Thymus (tissue), 11 donors: ENCODE data around the gene GPRC5C. TPM values are rescaled to one million over a fixed set of nuclear protein-coding genes. Genes with fewer than 3 reads are reported as not detected.
A peak's percentile ranks its signal among the peaks of the same experiment; 100 is the strongest.
"Not testable (repeated sequence)": the region's sequence is repeated elsewhere in the genome, so short reads cannot be mapped to it uniquely, and the experiment has no call there.

Experiments used
- DNase-seq, 9 donors: peaks; one replicate each; pipeline ENCODE4 v3.0.0-alpha.2; 2013; ENCODE audit warnings: low spot score in 9 of 9, low read depth in 6 of 9, missing footprints in 1 of 9
- H3K27ac ChIP-seq, 2 donors: one replicate each; pipeline ENCODE4 v1.5.1; 2013; ENCODE audit warnings: control low read depth in 1 of 2, low read depth in 1 of 2, low read length in 1 of 2, mild to moderate bottlenecking in 1 of 2, moderate library complexity in 1 of 2
- H3K27me3 ChIP-seq, 2 donors: one replicate each; pipeline ENCODE4 v1.5.1; 2013; ENCODE audit warnings: low read length in 1 of 2; ENCODE audit not compliant: control insufficient read depth in 2 of 2, insufficient read depth in 1 of 2
- H3K36me3 ChIP-seq, 2 donors: one replicate each; pipeline ENCODE4 v1.5.1; 2013; ENCODE audit warnings: low read length in 1 of 2, mild to moderate bottlenecking in 1 of 2, moderate library complexity in 1 of 2; ENCODE audit not compliant: control insufficient read depth in 2 of 2, insufficient read depth in 2 of 2
- H3K4me1 ChIP-seq, 2 donors: one replicate each; pipeline ENCODE4 v1.5.1; 2013; ENCODE audit warnings: low read length in 2 of 2; ENCODE audit not compliant: control insufficient read depth in 2 of 2, insufficient read depth in 2 of 2
- H3K4me3 ChIP-seq, 2 donors: one replicate each; pipeline ENCODE4 v1.5.1; 2013; ENCODE audit warnings: low read length in 2 of 2, control low read depth in 1 of 2, mild to moderate bottlenecking in 1 of 2
- H3K9me3 ChIP-seq, 2 donors: one replicate each; pipeline ENCODE4 v1.5.1; 2013; ENCODE audit warnings: low read length in 1 of 2, mild to moderate bottlenecking in 1 of 2; ENCODE audit not compliant: control insufficient read depth in 2 of 2, insufficient read depth in 1 of 2
- WGBS: extraction: QIAGEN DNeasy Blood & Tissue Kit; methylation state at CpG from one replicate; pipeline ENCODE4 v1.1.7; 2013; 5-methylcytosine and 5-hydroxymethylcytosine counted together
- polyA plus RNA-seq: library from polyadenylated mRNA; stranded (reverse); fragments of 200-250 nt; gene quantifications from one replicate; pipeline ENCODE4 v1.2.3, GENCODE V29; 2013
- total RNA-seq: library from RNA; stranded (reverse); fragments of 120-200 nt; gene quantifications from one replicate; pipeline ENCODE4 v1.2.4, GENCODE V29; 2013
- donor health status: healthy.

GPRC5C gene
- total and polyA plus RNA-seq, 2 donors, result 11.5 to 14.3 TPM

DNA sequence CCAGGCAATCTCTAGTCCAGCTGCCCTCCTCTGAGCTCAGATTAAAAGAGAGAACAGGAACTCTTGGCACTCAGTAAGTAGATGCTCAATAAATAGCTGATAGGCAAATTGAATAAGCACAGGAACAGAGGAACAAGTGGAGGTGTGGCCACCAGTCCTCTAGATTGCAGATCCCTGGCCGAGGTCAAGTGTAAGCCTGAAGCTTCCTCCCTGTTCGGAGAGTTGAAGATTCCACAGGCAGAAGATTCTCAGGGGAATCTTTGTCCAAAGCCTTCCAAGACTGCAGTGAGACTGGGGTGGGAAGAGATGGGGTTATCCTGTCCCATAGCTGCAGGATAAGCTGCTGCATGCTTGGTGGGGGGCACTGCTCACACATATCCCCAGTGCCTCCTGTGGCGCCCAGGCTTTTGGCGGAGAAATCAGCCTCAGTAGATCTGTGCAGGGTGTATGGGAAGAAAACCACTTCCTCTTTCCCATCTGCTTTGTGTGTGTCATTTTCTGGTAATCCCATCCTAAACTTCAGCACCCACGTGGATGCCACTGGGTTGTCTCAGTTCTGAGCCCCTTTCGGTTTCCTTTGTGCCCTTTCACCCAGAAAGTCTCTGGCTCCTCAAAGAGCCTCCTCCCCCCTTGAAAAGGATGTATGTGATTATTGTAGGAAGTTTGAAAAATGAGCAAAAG lies 46.7 kb downstream of the GPRC5C start:
- H3K27ac ChIP-seq, result peak overlapping the region; percentile 75 to 85

DNA sequence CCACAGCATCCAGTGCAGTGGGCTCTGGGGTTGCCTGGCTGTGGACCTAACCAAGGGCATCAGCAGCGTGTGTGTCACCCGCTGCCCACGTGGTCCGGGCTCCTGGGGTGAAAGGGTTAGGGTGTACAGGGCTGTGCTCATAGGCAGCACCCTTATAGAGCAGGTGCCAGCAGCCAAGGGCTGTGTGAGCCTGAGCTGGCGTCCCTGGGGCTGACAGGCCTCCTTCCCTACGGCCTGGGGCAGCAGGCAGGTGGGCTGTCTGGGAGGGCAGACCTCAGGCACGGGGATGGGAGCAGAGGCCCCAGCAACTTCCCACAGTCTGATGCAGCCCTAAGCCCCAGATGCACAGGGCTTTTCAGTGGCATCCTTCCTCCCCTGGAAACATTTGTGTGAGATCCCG lies 48.4 kb downstream of the GPRC5C start:
- no peak overlapping the region for H3K4me3 ChIP-seq
- peak overlapping the region in 1 of 2 donors; percentile 4 for H3K27ac ChIP-seq
- no peak for DNase-seq
- peaks cover 9 to 28% of the 10 kb centered on the region in 2 donors for H3K36me3 ChIP-seq
- 59% methylated on average over 8 of the region's 8 CpGs for WGBS
- peaks cover 3 to 21% of the 10 kb centered on the region in 2 donors for H3K9me3 ChIP-seq
- H3K27me3 ChIP-seq, result no peaks in the 10 kb centered on the region
- peaks cover 29 to 50% of the 10 kb centered on the region in 2 donors for H3K4me1 ChIP-seq

More for the DNA sequence above, 46.7 kb downstream of the GPRC5C start:
- no peaks in the 10 kb centered on the region for H3K27me3 ChIP-seq
- peak in 5 of 9 donors; percentile 73 to 87 (median 78) for DNase-seq
- H3K4me1 ChIP-seq, result peaks cover 41 to 51% of the 10 kb centered on the region in 2 donors
- WGBS, result 10% methylated on average over 6 of the region's 6 CpGs
- H3K36me3 ChIP-seq, result peaks cover 10 to 38% of the 10 kb centered on the region in 2 donors
- H3K9me3 ChIP-seq, result peaks cover 3 to 34% of the 10 kb centered on the region in 2 donors
- no peak overlapping the region for H3K4me3 ChIP-seq

- no peaks in the 10 kb centered on the region for H3K27me3 ChIP-seq
- peaks cover 10 to 18% of the 10 kb centered on the region in 2 donors for H3K36me3 ChIP-seq
- no peak for DNase-seq
- H3K4me1 ChIP-seq, result peaks cover 29 to 50% of the 10 kb centered on the region in 2 donors
- H3K4me3 ChIP-seq, result no peak overlapping the region
- H3K9me3 ChIP-seq, result peaks cover 0 to 8% of the 10 kb centered on the region in 2 donors
- H3K27ac ChIP-seq, result no peak overlapping the region
- whole genome bisulfite sequencing, result 97% methylated on average over 7 of the region's 7 CpGs
Observed at GRCh38 chr17:74481621-74482020, 49.7 kb downstream of the GPRC5C start.

DNA sequence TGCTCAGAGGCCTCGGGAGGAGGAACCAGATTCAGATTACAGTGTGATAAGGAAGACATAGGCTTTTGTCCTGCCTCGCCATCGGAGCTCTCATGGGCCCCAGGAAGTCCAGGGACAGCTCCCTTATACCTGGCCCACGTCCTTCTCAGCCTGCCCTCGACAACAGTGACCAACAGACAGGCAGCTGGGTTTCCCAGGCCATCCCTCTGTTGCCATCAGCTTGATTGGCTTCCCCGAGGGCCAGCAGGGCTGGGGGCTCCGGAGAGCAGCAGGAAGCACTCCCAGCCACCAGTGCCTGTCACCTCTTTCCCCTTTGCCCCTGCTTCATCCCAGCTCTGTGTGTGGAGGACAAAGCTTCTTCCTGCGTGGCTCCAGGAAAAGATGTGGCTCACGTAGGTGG lies 52.2 kb downstream of the GPRC5C start:
- peaks cover 10 to 13% of the 10 kb centered on the region in 2 donors for H3K36me3 ChIP-seq
- 94% methylated on average over 9 of the region's 9 CpGs for WGBS
- no peak for DNase-seq

DNA sequence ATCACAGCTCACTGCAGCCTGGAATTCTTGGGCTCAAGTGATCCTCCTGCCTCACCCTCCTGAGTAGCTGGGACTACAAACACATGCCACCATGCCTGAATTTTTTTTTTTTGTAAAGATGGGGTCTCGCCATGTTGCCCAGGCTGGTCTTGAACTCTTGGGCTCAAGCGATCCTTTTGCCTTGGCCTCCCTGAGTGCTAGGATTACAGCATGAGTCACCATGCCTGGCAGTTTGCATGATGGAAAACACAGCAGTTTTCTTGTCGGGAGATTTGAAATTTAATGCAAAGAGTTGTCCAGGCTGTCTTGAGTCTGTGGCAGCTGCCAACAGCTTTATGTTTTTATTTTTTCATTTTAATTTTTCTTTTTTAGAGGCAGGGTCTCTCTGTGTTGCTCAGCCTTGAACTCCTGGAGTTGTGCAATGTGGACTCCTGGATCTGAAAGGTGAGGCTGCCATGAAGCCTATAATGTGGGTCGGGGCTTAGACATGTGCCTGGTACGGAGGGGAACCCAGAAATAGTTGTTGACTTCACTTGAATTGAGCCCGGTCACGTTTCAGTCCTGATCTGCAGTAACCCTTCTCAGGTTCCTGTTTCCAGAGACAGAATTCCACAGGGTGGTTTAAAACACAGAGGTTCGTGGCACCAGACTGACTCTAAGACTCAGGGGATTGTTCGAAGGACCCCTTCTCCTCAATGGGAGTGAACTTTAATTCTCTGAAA lies 53.3 kb downstream of the GPRC5C start:
- H3K4me3 ChIP-seq, result no peak overlapping the region
- H3K36me3 ChIP-seq, result peaks cover 8 to 10% of the 10 kb centered on the region in 2 donors
- 95% methylated on average over 9 of the region's 9 CpGs for WGBS
- H3K9me3 ChIP-seq, result peaks cover 0 to 3% of the 10 kb centered on the region in 2 donors
- H3K4me1 ChIP-seq, result peaks cover 2 to 17% of the 10 kb centered on the region in 2 donors
- no peaks in the 10 kb centered on the region for H3K27me3 ChIP-seq
- no peak overlapping the region for H3K27ac ChIP-seq
- DNase-seq, result no peak

More for the DNA sequence above, 52.2 kb downstream of the GPRC5C start:
- H3K4me1 ChIP-seq, result peaks cover 12 to 29% of the 10 kb centered on the region in 2 donors
- no peak overlapping the region for H3K27ac ChIP-seq
- H3K9me3 ChIP-seq, result peaks cover 0 to 5% of the 10 kb centered on the region in 2 donors
- no peak overlapping the region for H3K4me3 ChIP-seq
- no peaks in the 10 kb centered on the region for H3K27me3 ChIP-seq

DNA sequence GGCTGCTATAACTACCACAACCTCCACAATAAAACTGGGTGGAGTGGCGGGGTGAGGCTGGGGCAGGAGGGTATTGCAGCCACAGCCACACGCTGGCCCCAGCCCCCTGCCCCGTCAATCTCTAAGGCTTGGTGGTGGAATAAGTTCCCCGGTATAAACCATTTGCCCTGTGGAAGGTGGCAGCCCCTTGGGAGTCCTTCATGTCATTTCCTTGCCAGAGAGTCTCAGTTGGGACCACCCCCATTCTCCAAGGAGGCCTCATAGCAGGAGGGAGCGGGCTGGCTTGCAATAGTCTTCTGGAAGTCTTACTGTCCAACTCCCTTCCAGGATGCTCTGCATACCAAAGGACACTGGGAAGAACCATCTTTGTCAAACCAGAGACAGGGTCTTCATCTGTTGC lies 54.0 kb downstream of the GPRC5C start:
- H3K36me3 ChIP-seq, result peaks cover 7 to 10% of the 10 kb centered on the region in 2 donors
- no peak overlapping the region for H3K4me3 ChIP-seq
- peaks cover 0 to 12% of the 10 kb centered on the region in 2 donors for H3K4me1 ChIP-seq
- WGBS, result 98% methylated on average over 5 of the region's 5 CpGs
- no peaks in the 10 kb centered on the region for H3K27me3 ChIP-seq
- DNase-seq, result no peak
- peaks cover 0 to 3% of the 10 kb centered on the region in 2 donors for H3K9me3 ChIP-seq
- no peak overlapping the region for H3K27ac ChIP-seq

DNA sequence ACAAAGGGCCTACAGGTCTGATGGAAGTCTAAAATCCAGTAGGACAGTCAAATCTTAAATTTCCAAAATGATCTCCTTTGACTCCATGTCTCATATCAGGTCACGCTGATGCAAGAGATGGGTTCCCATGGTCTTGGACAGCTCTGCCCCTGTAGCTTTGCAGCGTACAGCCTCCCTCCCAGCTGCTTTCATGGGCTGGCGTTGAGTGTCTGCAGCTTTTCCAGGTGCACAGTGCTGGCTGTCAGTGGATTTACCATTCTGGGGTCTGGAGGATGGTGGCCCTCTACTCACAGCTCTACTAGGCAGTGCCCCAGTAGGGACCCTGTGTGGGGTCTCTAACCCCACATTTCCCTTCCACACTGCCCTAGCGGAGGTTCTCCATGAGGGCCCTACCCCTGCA lies 56.4 kb downstream of the GPRC5C start:
- H3K9me3 ChIP-seq, H3K4me3 ChIP-seq, DNase-seq, H3K27ac ChIP-seq, H3K27me3 ChIP-seq: not testable (repeated sequence)
- H3K36me3 ChIP-seq, result peaks cover 0 to 10% of the 10 kb centered on the region in 2 donors
- peaks cover 0 to 15% of the 10 kb centered on the region in 2 donors for H3K4me1 ChIP-seq
- WGBS, result 96% methylated on average over 4 of the region's 4 CpGs

- no peaks in the 10 kb centered on the region for H3K27me3 ChIP-seq
- DNase-seq, result no peak
- peaks cover 0 to 3% of the 10 kb centered on the region in 2 donors for H3K9me3 ChIP-seq
- H3K36me3 ChIP-seq, result peaks cover 0 to 4% of the 10 kb centered on the region in 2 donors
- no peak overlapping the region for H3K27ac ChIP-seq
- WGBS, result 96% methylated on average over 9 of the region's 9 CpGs
- peaks cover 0 to 2% of the 10 kb centered on the region in 2 donors for H3K4me1 ChIP-seq
- H3K4me3 ChIP-seq, result no peak overlapping the region
Observed at GRCh38 chr17:74490716-74491115, 58.8 kb downstream of the GPRC5C start.

- DNase-seq, result no peak
- H3K4me1 ChIP-seq, result peaks cover 0 to 4% of the 10 kb centered on the region in 2 donors
- WGBS, result 94% methylated on average over 7 of the region's 7 CpGs
- no peak overlapping the region for H3K27ac ChIP-seq
- H3K27me3 ChIP-seq, result no peaks in the 10 kb centered on the region
- no peak overlapping the region for H3K4me3 ChIP-seq
- peaks cover 0 to 3% of the 10 kb centered on the region in 2 donors for H3K9me3 ChIP-seq
- H3K36me3 ChIP-seq, result no peaks in the 10 kb centered on the region
Observed at GRCh38 chr17:74491626-74492025, 59.7 kb downstream of the GPRC5C start.
